ENCODE results near the gene RBM14. TPM values are rescaled to one million over a fixed set of nuclear protein-coding genes. Genes with fewer than 3 reads are reported as not detected.

Gene RBM14
- total and polyA plus RNA-seq, 2 of the 4 experiments (the other 2 are of a cell fraction): 9.3 to 31.1 TPM

DNA sequence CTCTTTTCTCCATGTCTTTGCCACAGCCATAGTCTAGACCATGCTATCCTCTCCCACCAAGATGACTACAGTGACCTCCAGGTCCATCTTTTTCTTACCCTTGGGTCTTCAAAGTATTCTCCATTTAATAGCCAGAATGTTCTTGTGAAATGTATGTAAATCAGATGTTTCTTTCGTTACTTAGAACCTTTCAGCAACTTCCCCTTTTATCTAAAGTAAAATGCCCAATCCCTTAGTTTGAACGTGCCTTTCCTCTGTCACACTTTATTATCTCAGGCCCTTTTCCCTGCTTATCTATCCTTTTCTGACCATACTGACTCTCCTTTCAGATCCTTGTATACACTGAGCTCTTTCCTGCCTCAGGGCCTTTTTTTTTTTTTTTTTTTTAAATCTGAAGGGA is 43.3 kb downstream of the RBM14 start:
- CTCF ChIA-PET: interaction anchor here (0.5 kb wide), 1 partner anchor 28 kb away, joined by 4 read pairs; no protein-coding TSS in a partner anchor
- no peak overlapping the region for H3K23ac ChIP-seq (ENCODE audit: low read depth, low read length)
- no peak for DNase-seq
- no peak overlapping the region for H2BK20ac ChIP-seq (ENCODE audit: low read depth, low read length)
- H3K4me1 ChIP-seq (ENCODE audit: control insufficient read depth, insufficient read depth, low read length): no peaks in the 10 kb centered on the region
- POLR2A ChIA-PET (ENCODE audit: unreplicated experiment): interaction anchor here (0.7 kb wide), 1 partner anchor 43 kb away, joined by 7 read pairs; the partner anchor contains the start of gene RBM14
- no peak overlapping the region for H3K56ac ChIP-seq (ENCODE audit: extremely low read depth, insufficient read depth, low read length)
- in situ Hi-C loops (cut with MboI; ENCODE audit: low sequenced_read_pairs): no loop called here
- H2AFZ ChIP-seq (replicated peaks; ENCODE audit: low read length, poor library complexity): no peak overlapping the region
- H2AK5ac ChIP-seq (ENCODE audit: low read depth, low read length): no peak overlapping the region
- TF ChIP-seq CEBPB (IDR thresholded peaks at IDR 0.05; ENCODE audit: low read depth, low read length): no peak
- no peak for TF ChIP-seq RFX5 (IDR thresholded peaks at IDR 0.05; ENCODE audit: low read depth, low read length)
- no peak for TF ChIP-seq MXI1 (IDR thresholded peaks at IDR 0.05; ENCODE audit: borderline replicate concordance, low read depth, low read length)
- TF ChIP-seq RCOR1 (IDR thresholded peaks at IDR 0.05; ENCODE audit: insufficient replicate concordance, low read length): no peak
- no peak for TF ChIP-seq MAFK (IDR thresholded peaks at IDR 0.05; ENCODE audit: low read depth, low read length)
- no peak for TF ChIP-seq MAZ (IDR thresholded peaks at IDR 0.05; ENCODE audit: borderline replicate concordance, low read depth, low read length)
- TF ChIP-seq, protein P1, sequence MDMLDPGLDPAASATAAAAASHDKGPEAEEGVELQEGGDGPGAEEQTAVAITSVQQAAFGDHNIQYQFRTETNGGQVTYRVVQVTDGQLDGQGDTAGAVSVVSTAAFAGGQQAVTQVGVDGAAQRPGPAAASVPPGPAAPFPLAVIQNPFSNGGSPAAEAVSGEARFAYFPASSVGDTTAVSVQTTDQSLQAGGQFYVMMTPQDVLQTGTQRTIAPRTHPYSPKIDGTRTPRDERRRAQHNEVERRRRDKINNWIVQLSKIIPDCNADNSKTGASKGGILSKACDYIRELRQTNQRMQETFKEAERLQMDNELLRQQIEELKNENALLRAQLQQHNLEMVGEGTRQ (IDR thresholded peaks at IDR 0.05; ENCODE audit: low read depth, low read length): no peak
- TF ChIP-seq POLR2A (IDR thresholded peaks at IDR 0.05; ENCODE audit: low read depth, low read length): no peak
- no peak for TF ChIP-seq FOS (IDR thresholded peaks at IDR 0.05; ENCODE audit: low read depth, low read length)
- TF ChIP-seq BHLHE40 (IDR thresholded peaks at IDR 0.05; ENCODE audit: low read depth, low read length): no peak
- TF ChIP-seq, protein P2, sequence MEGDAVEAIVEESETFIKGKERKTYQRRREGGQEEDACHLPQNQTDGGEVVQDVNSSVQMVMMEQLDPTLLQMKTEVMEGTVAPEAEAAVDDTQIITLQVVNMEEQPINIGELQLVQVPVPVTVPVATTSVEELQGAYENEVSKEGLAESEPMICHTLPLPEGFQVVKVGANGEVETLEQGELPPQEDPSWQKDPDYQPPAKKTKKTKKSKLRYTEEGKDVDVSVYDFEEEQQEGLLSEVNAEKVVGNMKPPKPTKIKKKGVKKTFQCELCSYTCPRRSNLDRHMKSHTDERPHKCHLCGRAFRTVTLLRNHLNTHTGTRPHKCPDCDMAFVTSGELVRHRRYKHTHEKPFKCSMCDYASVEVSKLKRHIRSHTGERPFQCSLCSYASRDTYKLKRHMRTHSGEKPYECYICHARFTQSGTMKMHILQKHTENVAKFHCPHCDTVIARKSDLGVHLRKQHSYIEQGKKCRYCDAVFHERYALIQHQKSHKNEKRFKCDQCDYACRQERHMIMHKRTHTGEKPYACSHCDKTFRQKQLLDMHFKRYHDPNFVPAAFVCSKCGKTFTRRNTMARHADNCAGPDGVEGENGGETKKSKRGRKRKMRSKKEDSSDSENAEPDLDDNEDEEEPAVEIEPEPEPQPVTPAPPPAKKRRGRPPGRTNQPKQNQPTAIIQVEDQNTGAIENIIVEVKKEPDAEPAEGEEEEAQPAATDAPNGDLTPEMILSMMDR (conservative IDR thresholded peaks at IDR 0.05; ENCODE audit: low read depth, low read length): no peak
- TF ChIP-seq NFE2L2 (IDR thresholded peaks at IDR 0.05; ENCODE audit: low read depth, low read length): no peak
- no peak for TF ChIP-seq RAD21 (IDR thresholded peaks at IDR 0.05; ENCODE audit: low read length)
- TF ChIP-seq SMC3 (IDR thresholded peaks at IDR 0.05; ENCODE audit: low read depth, low read length): no peak
- TF ChIP-seq, protein P3, sequence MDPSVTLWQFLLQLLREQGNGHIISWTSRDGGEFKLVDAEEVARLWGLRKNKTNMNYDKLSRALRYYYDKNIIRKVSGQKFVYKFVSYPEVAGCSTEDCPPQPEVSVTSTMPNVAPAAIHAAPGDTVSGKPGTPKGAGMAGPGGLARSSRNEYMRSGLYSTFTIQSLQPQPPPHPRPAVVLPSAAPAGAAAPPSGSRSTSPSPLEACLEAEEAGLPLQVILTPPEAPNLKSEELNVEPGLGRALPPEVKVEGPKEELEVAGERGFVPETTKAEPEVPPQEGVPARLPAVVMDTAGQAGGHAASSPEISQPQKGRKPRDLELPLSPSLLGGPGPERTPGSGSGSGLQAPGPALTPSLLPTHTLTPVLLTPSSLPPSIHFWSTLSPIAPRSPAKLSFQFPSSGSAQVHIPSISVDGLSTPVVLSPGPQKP (IDR thresholded peaks at IDR 0.05; ENCODE audit: borderline replicate concordance, low read depth, low read length): no peak
- no peak for TF ChIP-seq CHD1 (IDR thresholded peaks at IDR 0.05; ENCODE audit: low read depth, low read length)
- H3K9me1 ChIP-seq (ENCODE audit: insufficient read depth, low read length): no peaks in the 10 kb centered on the region
- H3K27me3 ChIP-seq (ENCODE audit: control insufficient read depth, insufficient read depth, low read length): no peaks in the 10 kb centered on the region
- peaks cover 4% of the 10 kb centered on the region for H4K20me1 ChIP-seq (ENCODE audit: insufficient read depth, low read length)
- no peak for ATAC-seq (ENCODE audit: low read depth)
- dilution Hi-C loops (cut with HindIII; ENCODE audit: low sequenced_read_pairs, unreplicated experiment): no loop called here
- H3K4me3 ChIP-seq (ENCODE audit: insufficient read depth, low read depth, low read length): no peak overlapping the region
- H2BK15ac ChIP-seq (ENCODE audit: low read depth, low read length): no peak overlapping the region
- no peak overlapping the region for H3K9ac ChIP-seq (ENCODE audit: low read depth, low read length)
- no peak overlapping the region for H3K4me2 ChIP-seq (ENCODE audit: low read depth, low read length)
- no peak overlapping the region for H4K8ac ChIP-seq (ENCODE audit: low read depth in 2 of 2, low read length in 2 of 2)
- H3K79me1 ChIP-seq (ENCODE audit: low read depth in 1 of 2, low read length in 2 of 2): peaks cover 29 to 56% of the 10 kb centered on the region in 2 experiments
- intact Hi-C loops (cut with micrococcal nuclease): no loop called here
- no peak overlapping the region for H3K4ac ChIP-seq (ENCODE audit: low read depth, low read length)
- H3K9me3 ChIP-seq (ENCODE audit: control insufficient read depth, insufficient read depth, low read length): no peaks in the 10 kb centered on the region
- no peak overlapping the region for H2BK120ac ChIP-seq (ENCODE audit: low read depth, low read length)
- WGBS, 2 experiments (ENCODE audit: extremely low coverage in 2 of 2, insufficient read length in 1 of 2): 29% methylated on average over 1 of the region's 2 CpGs; no CpG with 5 or more reads in 1 of the 2 experiments
- peaks cover 29% of the 10 kb centered on the region for H3K36me3 ChIP-seq (ENCODE audit: control insufficient read depth, insufficient read depth, low read length)
- no peak overlapping the region for H2AK9ac ChIP-seq (replicated peaks; ENCODE audit: low read depth, low read length, poor library complexity)
- H3K18ac ChIP-seq (ENCODE audit: low read depth, low read length): no peak overlapping the region
- no peak overlapping the region for H2BK5ac ChIP-seq (ENCODE audit: low read depth, low read length, poor library complexity, severe bottlenecking)
- no TSS peak for BruUV-seq (replicated peaks)
- H3K27ac ChIP-seq (ENCODE audit: insufficient read depth, low read length): no peak overlapping the region
- no peak overlapping the region for H4K5ac ChIP-seq (ENCODE audit: low read depth, low read length)
- no peak overlapping the region for H4K91ac ChIP-seq (ENCODE audit: insufficient read depth, low read depth, low read length)
- H3K14ac ChIP-seq (replicated peaks; ENCODE audit: low read depth, low read length): no peak overlapping the region

Measured in IMR-90 (cell line).